ENCODE measurements around the gene GDE1.

DNA sequence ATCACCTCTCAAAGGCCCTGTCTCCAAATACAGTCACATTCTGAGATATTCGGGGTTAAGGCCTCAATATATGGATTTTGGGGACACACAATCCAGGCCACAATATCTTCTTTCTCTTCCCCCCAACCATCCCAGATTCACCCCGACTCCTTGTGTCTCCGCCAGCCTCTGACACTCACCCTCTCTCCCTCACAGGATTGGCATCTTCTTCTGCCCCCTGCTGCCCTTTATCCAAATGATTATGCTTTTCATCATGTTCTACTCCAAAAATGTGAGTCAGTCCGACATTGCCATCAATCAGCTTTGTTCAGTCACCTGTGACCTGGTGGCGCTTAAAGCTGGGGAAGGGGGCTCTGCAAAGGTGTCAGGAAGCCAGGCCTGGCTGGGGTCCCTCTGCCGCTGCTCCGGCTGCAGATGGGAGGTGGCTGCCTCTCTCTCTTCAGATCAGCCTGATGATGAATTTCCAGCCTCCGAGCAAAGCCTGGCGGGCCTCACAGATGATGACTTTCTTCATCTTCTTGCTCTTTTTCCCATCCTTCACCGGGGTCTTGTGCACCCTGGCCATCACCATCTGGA, 35.1 kb downstream of the GDE1 start:
- TF ChIP-seq POLR2A (IDR thresholded peaks at IDR 0.05): no peak
- TF ChIP-seq, protein P1, sequence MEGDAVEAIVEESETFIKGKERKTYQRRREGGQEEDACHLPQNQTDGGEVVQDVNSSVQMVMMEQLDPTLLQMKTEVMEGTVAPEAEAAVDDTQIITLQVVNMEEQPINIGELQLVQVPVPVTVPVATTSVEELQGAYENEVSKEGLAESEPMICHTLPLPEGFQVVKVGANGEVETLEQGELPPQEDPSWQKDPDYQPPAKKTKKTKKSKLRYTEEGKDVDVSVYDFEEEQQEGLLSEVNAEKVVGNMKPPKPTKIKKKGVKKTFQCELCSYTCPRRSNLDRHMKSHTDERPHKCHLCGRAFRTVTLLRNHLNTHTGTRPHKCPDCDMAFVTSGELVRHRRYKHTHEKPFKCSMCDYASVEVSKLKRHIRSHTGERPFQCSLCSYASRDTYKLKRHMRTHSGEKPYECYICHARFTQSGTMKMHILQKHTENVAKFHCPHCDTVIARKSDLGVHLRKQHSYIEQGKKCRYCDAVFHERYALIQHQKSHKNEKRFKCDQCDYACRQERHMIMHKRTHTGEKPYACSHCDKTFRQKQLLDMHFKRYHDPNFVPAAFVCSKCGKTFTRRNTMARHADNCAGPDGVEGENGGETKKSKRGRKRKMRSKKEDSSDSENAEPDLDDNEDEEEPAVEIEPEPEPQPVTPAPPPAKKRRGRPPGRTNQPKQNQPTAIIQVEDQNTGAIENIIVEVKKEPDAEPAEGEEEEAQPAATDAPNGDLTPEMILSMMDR (IDR thresholded peaks at IDR 0.05): no peak
